ENCODE data around the gene AFF3.

GRCh38 chr2:99910902-99911301 lies 231.5 kb downstream of the AFF3 start:
- TF ChIP-seq CTCF (IDR thresholded peaks at IDR 0.05; ENCODE audit: low read length) = no peak
- no peak for TF ChIP-seq EZH2 (IDR thresholded peaks at IDR 0.05; ENCODE audit: borderline replicate concordance, low read length)

All from OCI-LY1 (cell line).